ES-I3 (cell line): ENCODE data around the gene CLEC16A.
"Not testable (repeated sequence)": the region's sequence is repeated elsewhere in the genome, so short reads cannot be mapped to it uniquely, and the experiment has no call there.

Experiments
- H3K36me3 ChIP-seq: 2 replicates; pipeline ENCODE4 v1.6.1; 2013; ENCODE audit warnings: mild to moderate bottlenecking, low read length, control low read depth, moderate library complexity; ENCODE audit not compliant: insufficient read depth
- H3K4me1 ChIP-seq: 2 replicates; pipeline ENCODE4 v1.6.1; 2013; ENCODE audit warnings: mild to moderate bottlenecking, control low read depth, low read length; ENCODE audit not compliant: insufficient read depth
- H3K9ac ChIP-seq: 2 replicates; pipeline ENCODE4 v1.6.1; 2013; ENCODE audit warnings: low read depth, mild to moderate bottlenecking, low read length, moderate library complexity
- H3K9me3 ChIP-seq: 2 replicates; pipeline ENCODE4 v1.6.1; 2013; ENCODE audit warnings: mild to moderate bottlenecking, low read length, moderate library complexity; ENCODE audit not compliant: control insufficient read depth, insufficient read depth

Gene CLEC16A

GRCh38 chr16:10919003-10919351 is 25.4 kb upstream of the CLEC16A start:
- peaks cover 5% of the 10 kb centered on the region; the same call in 1 of the 2 replicates for H3K4me1 ChIP-seq
- no peaks in the 10 kb centered on the region for H3K36me3 ChIP-seq
- no peak overlapping the region for H3K9ac ChIP-seq
- H3K9me3 ChIP-seq = no peaks in the 10 kb centered on the region

- no peak overlapping the region for H3K9ac ChIP-seq
- H3K36me3 ChIP-seq = no peaks in the 10 kb centered on the region
- H3K4me1 ChIP-seq = peaks cover 5% of the 10 kb centered on the region; the same call in 1 of the 2 replicates
- H3K9me3 ChIP-seq = no peaks in the 10 kb centered on the region
Measured at GRCh38 chr16:10920726-10921427, 23.5 kb upstream of the CLEC16A start.

- Histone ChIP-seq H3K4me1 (peaks cover 5% of the 10 kb centered on the region; the same call in 1 of the 2 replicates), H3K9ac (no peak overlapping the region), H3K9me3 (no peaks in the 10 kb centered on the region), H3K36me3 (no peaks in the 10 kb centered on the region)
Measured at GRCh38 chr16:10921536-10922327, 22.6 kb upstream of the CLEC16A start.

- Histone ChIP-seq H3K4me1 (peaks cover 5% of the 10 kb centered on the region; the same call in 1 of the 2 replicates), H3K9me3 (no peaks in the 10 kb centered on the region), H3K36me3 (no peaks in the 10 kb centered on the region; the same call in 1 of the 2 replicates), H3K9ac (no peak overlapping the region)
Measured at GRCh38 chr16:10922328-10923145, 21.8 kb upstream of the CLEC16A start.

- H3K36me3 ChIP-seq = peaks cover 4% of the 10 kb centered on the region; the same call in 1 of the 2 replicates
- no peak overlapping the region for H3K9ac ChIP-seq
- no peaks in the 10 kb centered on the region for H3K9me3 ChIP-seq
Measured at GRCh38 chr16:10923146-10923649, 21.2 kb upstream of the CLEC16A start.

GRCh38 chr16:10923650-10924214 is 20.6 kb upstream of the CLEC16A start:
- H3K9me3 ChIP-seq = no peaks in the 10 kb centered on the region
- no peak overlapping the region for H3K9ac ChIP-seq
- peaks cover 5% of the 10 kb centered on the region; the same call in 1 of the 2 replicates for H3K4me1 ChIP-seq
- peaks cover 4% of the 10 kb centered on the region; the same call in 1 of the 2 replicates for H3K36me3 ChIP-seq

More at GRCh38 chr16:10923146-10923649, 21.2 kb upstream of the CLEC16A start:
- peaks cover 5% of the 10 kb centered on the region; the same call in 1 of the 2 replicates for H3K4me1 ChIP-seq

GRCh38 chr16:10925285-10925684 is 19.1 kb upstream of the CLEC16A start:
- H3K9me3 ChIP-seq, H3K36me3 ChIP-seq, H3K9ac ChIP-seq, H3K4me1 ChIP-seq: not testable (repeated sequence)

- Histone ChIP-seq H3K36me3 (peaks cover 4% of the 10 kb centered on the region; the same call in 1 of the 2 replicates), H3K4me1 (peaks cover 5% of the 10 kb centered on the region; the same call in 1 of the 2 replicates), H3K9me3 (no peaks in the 10 kb centered on the region), H3K9ac (no peak overlapping the region)
Measured at GRCh38 chr16:10926094-10926493, 18.3 kb upstream of the CLEC16A start.

- peaks cover 5% of the 10 kb centered on the region; the same call in 1 of the 2 replicates for H3K4me1 ChIP-seq
- H3K36me3 ChIP-seq = peaks cover 4% of the 10 kb centered on the region; the same call in 1 of the 2 replicates
- H3K9me3 ChIP-seq = no peaks in the 10 kb centered on the region
- no peak overlapping the region for H3K9ac ChIP-seq
Measured at GRCh38 chr16:10926867-10927266, 17.5 kb upstream of the CLEC16A start.

GRCh38 chr16:10927497-10928112 is 16.8 kb upstream of the CLEC16A start:
- Histone ChIP-seq H3K9me3 (no peaks in the 10 kb centered on the region), H3K9ac (no peak overlapping the region), H3K36me3 (peaks cover 4% of the 10 kb centered on the region; the same call in 1 of the 2 replicates), H3K4me1 (peaks cover 5% of the 10 kb centered on the region; the same call in 1 of the 2 replicates)

- not testable (repeated sequence) for H3K4me1 ChIP-seq, H3K36me3 ChIP-seq, H3K9ac ChIP-seq, H3K9me3 ChIP-seq
Measured at GRCh38 chr16:10929097-10929496, 15.3 kb upstream of the CLEC16A start.

GRCh38 chr16:10929853-10930754 is 14.3 kb upstream of the CLEC16A start:
- H3K9ac ChIP-seq = no peak overlapping the region
- no peaks in the 10 kb centered on the region for H3K9me3 ChIP-seq
- no peaks in the 10 kb centered on the region for H3K4me1 ChIP-seq
- peaks cover 4% of the 10 kb centered on the region; the same call in 1 of the 2 replicates for H3K36me3 ChIP-seq

- Histone ChIP-seq H3K9me3 (no peaks in the 10 kb centered on the region), H3K4me1 (no peaks in the 10 kb centered on the region), H3K36me3 (peaks cover 4% of the 10 kb centered on the region; the same call in 1 of the 2 replicates), H3K9ac (no peak overlapping the region)
Measured at GRCh38 chr16:10930755-10931093, 13.6 kb upstream of the CLEC16A start.
